Choroid plexus epithelial cell (primary cell): Measurements from ENCODE around the gene PIGO.

ENCODE experiments used
- DNase-seq: peaks from one replicate; pipeline ENCODE4 v3.0.0-alpha.2; 2010; ENCODE audit warnings: low read depth
- H3K4me3 ChIP-seq: 2 replicates; pipeline ENCODE4 v1.5.1; 2011; ENCODE audit warnings: low read depth, mild to moderate bottlenecking, control low read depth, low read length, moderate library complexity
- CTCF ChIP-seq: conservative IDR thresholded peaks from 2 replicates; pipeline ENCODE4 v1.5.1; 2011; ENCODE audit warnings: low read depth, mild to moderate bottlenecking, control low read depth, inconsistent platforms, low read length, moderate library complexity

The PIGO gene

DNA sequence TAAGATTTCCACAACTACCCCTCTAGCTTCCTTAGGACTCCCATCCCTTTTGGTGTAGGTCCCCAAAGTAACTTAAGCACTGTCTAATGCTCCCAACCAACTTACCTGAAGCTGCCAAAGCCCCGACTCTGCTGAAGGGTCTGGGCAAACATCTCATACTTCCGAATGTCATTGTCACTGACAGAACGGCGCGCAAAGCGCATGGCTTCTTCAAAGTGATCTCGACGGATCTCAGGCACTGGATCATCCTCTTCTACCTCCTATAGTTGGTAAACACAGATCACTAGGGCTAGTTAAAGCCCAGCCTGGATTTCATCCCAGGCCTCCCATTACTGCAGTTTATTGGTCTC lies 39.1 kb downstream of the PIGO start:
- no peak overlapping the region for H3K4me3 ChIP-seq
- no peak for DNase-seq
- no peak for TF ChIP-seq CTCF

DNA sequence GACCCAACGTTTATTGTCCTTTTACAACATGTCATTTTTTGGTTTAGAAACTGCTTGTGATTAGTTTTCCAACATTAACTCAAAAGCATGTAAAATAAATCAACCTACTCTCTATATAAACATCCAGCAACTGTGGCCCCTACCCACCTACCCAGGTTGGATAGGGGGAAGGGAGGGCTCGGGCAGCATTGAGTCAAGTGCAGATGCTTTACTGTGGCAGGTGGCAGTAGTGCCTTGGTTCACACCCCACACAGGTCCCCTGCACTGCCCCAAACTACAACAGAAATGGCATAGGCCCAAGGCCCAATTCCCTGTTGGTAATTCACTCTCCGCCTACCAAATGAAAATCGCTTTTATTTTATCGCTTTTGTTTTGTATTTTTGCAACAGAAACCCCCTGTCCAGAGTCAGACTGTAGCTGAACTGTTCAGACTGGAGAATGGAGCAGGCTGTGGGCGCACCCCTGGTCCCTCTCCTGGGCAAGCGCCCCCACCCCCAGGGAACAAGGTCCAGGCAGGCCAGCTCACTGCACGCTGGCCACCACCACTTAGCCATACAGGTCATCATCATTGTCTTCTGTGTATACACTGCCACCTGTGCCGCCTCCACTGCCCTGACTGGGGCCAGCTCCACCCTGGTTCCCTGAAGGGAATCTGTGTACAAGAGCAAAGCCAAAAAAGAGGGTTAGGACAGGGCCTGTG lies 39.7 kb downstream of the PIGO start:
- no peak for DNase-seq
- H3K4me3 ChIP-seq = no peak overlapping the region
- no peak for TF ChIP-seq CTCF

- TF ChIP-seq CTCF = no peak
- H3K4me3 ChIP-seq = no peak overlapping the region
- DNase-seq = no peak
Observed at GRCh38 chr9:35054871-35055644, 41.3 kb downstream of the PIGO start.

DNA sequence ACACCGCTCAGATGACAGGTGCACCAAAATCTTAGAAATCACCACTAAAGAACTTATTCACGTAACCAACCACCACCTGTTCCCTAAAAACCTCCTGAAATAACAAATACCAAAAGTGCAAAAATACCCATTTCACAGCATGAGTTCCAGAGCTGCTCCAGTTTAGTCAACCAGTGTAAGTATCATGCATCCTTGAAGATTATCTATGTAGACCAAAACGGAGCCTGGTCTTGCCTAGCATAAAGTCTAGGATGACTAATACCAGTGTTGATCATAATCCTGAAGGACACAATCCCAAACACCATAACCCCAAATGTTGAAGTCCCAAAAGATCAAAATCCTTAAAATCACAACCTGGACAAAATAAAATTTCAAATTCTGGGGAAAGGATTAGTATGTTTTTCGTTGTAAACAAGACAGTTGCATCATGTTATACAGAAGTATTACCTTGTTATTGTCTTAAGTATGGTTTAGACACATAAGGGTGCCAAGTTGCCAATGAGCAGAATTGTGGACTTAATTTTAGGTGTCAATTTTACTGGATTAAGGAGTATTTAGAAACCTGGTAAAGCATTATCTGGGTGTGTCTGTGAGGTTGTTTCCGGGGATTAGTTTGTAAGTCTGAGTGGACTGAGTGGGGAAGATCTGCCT lies 42.1 kb downstream of the PIGO start:
- DNase-seq = no peak
- no peak for TF ChIP-seq CTCF
- no peak overlapping the region for H3K4me3 ChIP-seq

- DNase-seq = peak; percentile 79
- no peak overlapping the region for H3K4me3 ChIP-seq
- TF ChIP-seq CTCF = peak; percentile 83
Observed at GRCh38 chr9:35051069-35051967, 45.1 kb downstream of the PIGO start.

DNA sequence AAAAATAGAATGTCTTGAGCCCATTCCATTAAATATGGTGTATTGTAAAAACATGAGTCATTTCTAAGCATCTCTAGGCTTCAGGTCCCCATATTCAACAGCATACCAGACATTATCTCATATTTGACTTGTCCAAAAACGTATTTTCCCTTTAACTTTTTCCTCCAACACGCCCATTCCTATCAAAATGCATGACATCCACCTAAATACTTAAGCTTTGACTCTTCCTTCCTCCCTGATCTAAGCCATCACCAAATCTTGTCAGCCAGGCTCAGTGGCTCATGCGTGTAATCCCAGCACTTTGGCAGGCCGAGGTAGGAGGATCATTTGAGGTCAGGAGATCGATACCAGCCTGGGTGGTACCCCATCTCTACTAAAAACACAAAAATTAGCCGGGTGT lies 47.9 kb downstream of the PIGO start:
- TF ChIP-seq CTCF = no peak
- no peak for DNase-seq
- no peak overlapping the region for H3K4me3 ChIP-seq
